GM23338 (cell line): Measurements from ENCODE around the gene SRP14. TPM values are rescaled to one million over a fixed set of nuclear protein-coding genes. Genes with fewer than 3 reads are reported as not detected.

Source experiments
- ATAC-seq: fragments of 200-7000 bp; cut with Tn5 transposase; 3 replicates; pipeline ENCODE4 v1.9.1; 2020
- DNase-seq: peaks from one replicate; pipeline ENCODE4 v3.0.0-alpha.2; 2015; ENCODE audit warnings: low spot score
- H2AFZ ChIP-seq: fragments of 200-600 bp; sonication (generic); 2 replicates; pipeline ENCODE4 v1.8.0; 2016; ENCODE audit warnings: antibody characterized with exemption, mild to moderate bottlenecking, moderate library complexity
- H3F3A ChIP-seq: fragments of 200-600 bp; sonication (generic); replicated peaks from 2 replicates; pipeline ENCODE4 v1.8.0; 2017; ENCODE audit warnings: antibody characterized with exemption, mixed run types, low read depth
- H3K27ac ChIP-seq: fragments of 200-600 bp; sonication (generic); 2 replicates; pipeline ENCODE4 v1.6.1; 2016; ENCODE audit warnings: low read depth
- H3K27me3 ChIP-seq: fragments of 200-600 bp; sonication (generic); 2 replicates; pipeline ENCODE4 v1.8.0; 2016; ENCODE audit warnings: mild to moderate bottlenecking, mixed run types, moderate library complexity; ENCODE audit not compliant: insufficient read depth
- H3K36me3 ChIP-seq: fragments of 200-600 bp; sonication (generic); 2 replicates; pipeline ENCODE4 v1.8.0; 2016; ENCODE audit warnings: mild to moderate bottlenecking; ENCODE audit not compliant: insufficient read depth
- H3K4me1 ChIP-seq: fragments of 200-600 bp; sonication (generic); 2 replicates; pipeline ENCODE4 v1.8.0; 2016; ENCODE audit warnings: mild to moderate bottlenecking, moderate library complexity; ENCODE audit not compliant: insufficient read depth
- H3K4me2 ChIP-seq: fragments of 200-600 bp; sonication (generic); 2 replicates; pipeline ENCODE4 v1.7.1; 2017; ENCODE audit warnings: mixed run types
- H3K4me3 ChIP-seq: fragments of 200-600 bp; sonication (generic); 2 replicates; pipeline ENCODE4 v1.6.1; 2016; ENCODE audit warnings: mixed run types
- H3K79me2 ChIP-seq: fragments of 200-600 bp; sonication (generic); replicated peaks from 2 replicates; pipeline ENCODE4 v1.8.0; 2017; ENCODE audit warnings: mild to moderate bottlenecking; ENCODE audit not compliant: insufficient read depth
- H3K9me2 ChIP-seq: fragments of 200-600 bp; sonication (generic); 2 replicates; pipeline ENCODE4 v1.8.0; 2017; ENCODE audit not compliant: insufficient read depth
- H4K20me1 ChIP-seq: fragments of 200-600 bp; sonication (generic); replicated peaks from 2 replicates; pipeline ENCODE4 v1.8.0; 2017; ENCODE audit warnings: mild to moderate bottlenecking; ENCODE audit not compliant: insufficient read depth
- H3K27ac Mint-ChIP-seq: 2 replicates; pipeline ENCODE4 v1.8.0; 2020; ENCODE audit warnings: inconsistent platforms, mild to moderate bottlenecking, moderate library complexity, mixed read lengths
- H3K27me3 Mint-ChIP-seq: 3 replicates; pipeline ENCODE4 v1.8.0; 2022; ENCODE audit warnings: low read depth, mild to moderate bottlenecking, moderate library complexity, mixed read lengths, inconsistent platforms; ENCODE audit not compliant: insufficient read depth, poor library complexity
- H3K36me3 Mint-ChIP-seq: 3 replicates; pipeline ENCODE4 v1.8.0; 2021; ENCODE audit warnings: low read depth, mild to moderate bottlenecking, inconsistent platforms, moderate library complexity, mixed read lengths
- H3K4me1 Mint-ChIP-seq: 3 replicates; pipeline ENCODE4 v1.8.0; 2020; ENCODE audit warnings: mild to moderate bottlenecking, inconsistent platforms, mixed read lengths
- H3K4me3 Mint-ChIP-seq: 3 replicates; pipeline ENCODE4 v1.8.0; 2021; ENCODE audit warnings: moderate library complexity, mild to moderate bottlenecking, inconsistent platforms, mixed read lengths
- H3K9me3 Mint-ChIP-seq: 3 replicates; pipeline ENCODE4 v1.8.0; 2020; ENCODE audit warnings: moderate library complexity, mild to moderate bottlenecking, inconsistent platforms, mixed read lengths
- CREB1 ChIP-seq: fragments of 250-450 bp; sonication (Bioruptor Pico); IDR thresholded peaks from 2 replicates; pipeline ENCODE4 v1.5.0; 2020; ENCODE audit warnings: low read depth, mild to moderate bottlenecking, moderate library complexity
- CTCF ChIP-seq, 2 experiments: fragments of 200-600 bp in 1 of 2; sonication (generic) in 1 of 2; conservative IDR thresholded peaks; 2 replicates each; pipeline versions ENCODE4 v1.5.1 to v1.6.1; 2016 to 2017; ENCODE audit warnings: antibody characterized with exemption in 2 of 2, low read depth in 2 of 2, mild to moderate bottlenecking in 2 of 2, moderate library complexity in 1 of 2
- ETS1 ChIP-seq: IDR thresholded peaks from 2 replicates; pipeline ENCODE4 v1.6.1; 2016; ENCODE audit warnings: antibody characterized with exemption
- EZH2 ChIP-seq: fragments of 200-600 bp; sonication (generic); IDR thresholded peaks from one replicate; pipeline ENCODE4 v1.8.0; 2017; ENCODE audit warnings: antibody characterized with exemption, mild to moderate bottlenecking, low read depth; ENCODE audit not compliant: unreplicated experiment
- EZH2phosphoT487 ChIP-seq: fragments of 200-600 bp; sonication (generic); IDR thresholded peaks from one replicate; pipeline ENCODE4 v1.8.1; 2018; ENCODE audit warnings: antibody characterized with exemption; ENCODE audit not compliant: unreplicated experiment
- JUNB ChIP-seq: IDR thresholded peaks from one replicate; pipeline ENCODE4 v1.6.1; 2016; ENCODE audit warnings: antibody characterized with exemption; ENCODE audit not compliant: unreplicated experiment
- NANOG ChIP-seq: IDR thresholded peaks from 2 replicates; pipeline ENCODE4 v1.6.1; 2016; ENCODE audit warnings: antibody characterized with exemption, borderline replicate concordance
- POLR2AphosphoS5 ChIP-seq: IDR thresholded peaks from 2 replicates; pipeline ENCODE4 v1.6.1; 2016; ENCODE audit warnings: antibody characterized with exemption, low read depth
- REST ChIP-seq: IDR thresholded peaks from one replicate; pipeline ENCODE4 v1.6.1; 2018; ENCODE audit warnings: antibody characterized with exemption; ENCODE audit not compliant: unreplicated experiment
- STAT1 ChIP-seq: IDR thresholded peaks from one replicate; pipeline ENCODE4 v1.6.1; 2016; ENCODE audit warnings: antibody characterized with exemption; ENCODE audit not compliant: unreplicated experiment
- ZNF114 ChIP-seq: fragments of 250-450 bp; sonication (Bioruptor Pico); IDR thresholded peaks from 2 replicates; pipeline ENCODE4 v1.5.0; 2020; ENCODE audit warnings: mild to moderate bottlenecking, moderate library complexity
- ZNF331 ChIP-seq: fragments of 250-450 bp; sonication (Bioruptor Pico); IDR thresholded peaks from 2 replicates; pipeline ENCODE4 v1.5.0; 2020; ENCODE audit warnings: low read depth, mild to moderate bottlenecking, moderate library complexity
- ZNF462 ChIP-seq: fragments of 250-450 bp; sonication (Bioruptor Pico); IDR thresholded peaks from 2 replicates; pipeline ENCODE4 v1.5.0; 2020; ENCODE audit warnings: mild to moderate bottlenecking, moderate library complexity
- polyA plus RNA-seq: library from polyadenylated mRNA; unstranded; fragments of >200 nt; fragmentation: Nextera tagmentation; extraction: Ambion mirVana; gene quantifications from 2 replicates; pipeline ENCODE4 v1.2.1, GENCODE V29; 2016
- total RNA-seq: library from RNA; depleted of rRNA; stranded (reverse); fragments of >200 nt; shearing (Covaris generic); gene quantifications from 2 replicates; pipeline ENCODE4 v1.2.3, GENCODE V29; 2014

SRP14 gene
- total and polyA plus RNA-seq, 2 experiments from 2014 or later, result 249 to 1,412 TPM

- Histone ChIP-seq H3K27ac (no peak overlapping the region), H3K4me3 (no peak overlapping the region), H3K4me2 (no peak overlapping the region), H3K9me2 (peaks cover 2% of the 10 kb centered on the region; the same call in 1 of the 2 replicates), H3K79me2 (no peaks in the 10 kb centered on the region), H3K4me1 (no peaks in the 10 kb centered on the region), H3K36me3 (peaks cover 91% of the 10 kb centered on the region), H2AFZ (no peak overlapping the region), H3K27me3 (no peaks in the 10 kb centered on the region), H3F3A (peaks cover 10% of the 10 kb centered on the region), H4K20me1 (no peaks in the 10 kb centered on the region)
- peaks cover 8% of the 10 kb centered on the region for H3K27me3 Mint-ChIP-seq
- no peaks in the 10 kb centered on the region for H3K4me1 Mint-ChIP-seq
- H3K9me3 Mint-ChIP-seq, result peaks cover 39% of the 10 kb centered on the region
- no peak overlapping the region for H3K4me3 Mint-ChIP-seq
- H3K27ac Mint-ChIP-seq, result no peak overlapping the region
- TF ChIP-seq POLR2AphosphoS5, result no peak
- no peak for TF ChIP-seq REST
- no peak for TF ChIP-seq ZNF114 (CRISPR knock-in tag)
- TF ChIP-seq ZNF462 (CRISPR knock-in tag), result no peak
- TF ChIP-seq STAT1, result no peak
- no peak for TF ChIP-seq ZNF331
- no peak for TF ChIP-seq CTCF (conservative IDR thresholded peaks at IDR 0.05; ENCODE audit: low read depth in 2 of 2)
- TF ChIP-seq CREB1, result no peak
- TF ChIP-seq JUNB, result no peak
- TF ChIP-seq EZH2phosphoT487, result no peak
- no peak for TF ChIP-seq EZH2
- no peak for TF ChIP-seq NANOG
- TF ChIP-seq ETS1, result no peak
- H3K36me3 Mint-ChIP-seq, result peaks cover 96% of the 10 kb centered on the region
- DNase-seq (no peak), ATAC-seq (no peak)
These were observed 28.3 kb downstream of the SRP14 start for GRCh38 chr15:40010686-40011085.
